ENCODE data around the gene LENG8.

LENG8 gene

GRCh38 chr19:54448774-54449700, at the start of gene LENG8:
TSS of gene LENG8 (plus strand) at chr19:54449199. CDS start at chr19:54451345, 2,146 bp downstream.
- DNase-seq, result peak; percentile 98

GRCh38 chr19:54400913-54401312, 48.1 kb upstream of the LENG8 start:
- DNase-seq, result no peak

- DNase-seq, result no peak
Measured at GRCh38 chr19:54403054-54403453, 45.9 kb upstream of the LENG8 start.

GRCh38 chr19:54405628-54406027, 43.4 kb upstream of the LENG8 start:
- DNase-seq, result no peak

- DNase-seq, result no peak
Measured at GRCh38 chr19:54407780-54408179, 41.2 kb upstream of the LENG8 start.

- DNase-seq, result no peak
Measured at GRCh38 chr19:54408456-54409026, 40.5 kb upstream of the LENG8 start.

GRCh38 chr19:54411033-54411432, 38.0 kb upstream of the LENG8 start:
- DNase-seq, result no peak

- DNase-seq, result no peak
Measured at GRCh38 chr19:54412877-54413276, 36.1 kb upstream of the LENG8 start.

GRCh38 chr19:54414156-54414555, 34.8 kb upstream of the LENG8 start:
- DNase-seq, result no peak

GRCh38 chr19:54415208-54415900, 33.6 kb upstream of the LENG8 start, which contains the start of gene TTYH1:
TSS of gene TTYH1 (plus strand) at chr19:54415464. CDS start at chr19:54415553, 89 bp downstream.
- no peak for DNase-seq

GRCh38 chr19:54415901-54416673, 32.9 kb upstream of the LENG8 start:
- DNase-seq, result no peak

- DNase-seq, result no peak
Measured at GRCh38 chr19:54416695-54417491, 32.1 kb upstream of the LENG8 start.

GRCh38 chr19:54418030-54418929, 30.7 kb upstream of the LENG8 start:
- DNase-seq, result no peak

- DNase-seq, result no peak
Measured at GRCh38 chr19:54418930-54419800, 29.8 kb upstream of the LENG8 start.

- no peak for DNase-seq
Measured at GRCh38 chr19:54420068-54420382, 29.0 kb upstream of the LENG8 start.

GRCh38 chr19:54420383-54421168, 28.4 kb upstream of the LENG8 start:
- DNase-seq, result no peak

GRCh38 chr19:54421169-54421516, 27.9 kb upstream of the LENG8 start:
- DNase-seq, result no peak

GRCh38 chr19:54421521-54421920, 27.5 kb upstream of the LENG8 start:
- no peak for DNase-seq

GRCh38 chr19:54422136-54422535, 26.9 kb upstream of the LENG8 start:
- DNase-seq, result no peak

Measured in activated CD4-positive, CD25-positive, alpha-beta regulatory T cell treated with anti-CD3 and anti-CD28 coated beads, Interleukin-2, amount 50 U/mL, for 72 hours (primary cell).